GM19372 (cell line): ENCODE data around the gene KRT74.

Source experiments
- ATAC-seq: cut with Tn5 transposase; IDR thresholded peaks from one replicate; pipeline ENCODE4 v1.9.1; 2021; ENCODE audit warnings: mild to moderate bottlenecking, low read depth, moderate library complexity; ENCODE audit not compliant: unreplicated experiment

KRT74 gene

DNA sequence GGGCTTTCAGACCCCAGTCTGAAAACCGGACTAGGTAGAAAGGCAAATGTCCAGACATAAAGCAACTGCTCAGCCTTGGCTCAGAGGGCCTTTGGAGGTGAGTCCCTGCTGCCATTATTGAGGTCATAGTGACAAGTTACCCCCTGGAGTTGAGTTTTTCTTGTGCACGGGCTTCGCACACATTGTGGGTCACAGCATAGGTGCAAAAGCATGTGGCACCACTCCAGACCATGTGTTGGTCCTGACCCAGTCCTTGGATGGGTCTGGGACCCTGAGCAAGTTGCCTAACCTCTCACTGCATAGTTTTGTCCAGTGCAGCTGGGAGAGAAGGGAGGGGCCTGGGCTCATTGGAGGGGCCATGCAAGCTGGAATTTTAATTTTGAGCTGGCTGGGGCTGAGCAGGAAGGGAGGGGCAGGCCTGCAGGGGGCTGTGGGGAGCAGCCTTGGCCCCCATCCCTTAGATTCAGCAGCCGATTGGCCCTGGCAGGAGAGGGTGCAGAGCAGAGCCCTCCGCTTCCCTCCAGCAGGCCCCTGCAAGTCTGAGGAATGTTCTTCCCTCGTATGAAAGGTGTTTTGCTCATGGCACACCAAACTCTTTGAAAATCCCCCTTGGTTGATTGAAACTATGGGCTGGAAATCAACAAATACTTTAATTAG lies 49.3 kb downstream of the KRT74 start:
- ATAC-seq = no peak

DNA sequence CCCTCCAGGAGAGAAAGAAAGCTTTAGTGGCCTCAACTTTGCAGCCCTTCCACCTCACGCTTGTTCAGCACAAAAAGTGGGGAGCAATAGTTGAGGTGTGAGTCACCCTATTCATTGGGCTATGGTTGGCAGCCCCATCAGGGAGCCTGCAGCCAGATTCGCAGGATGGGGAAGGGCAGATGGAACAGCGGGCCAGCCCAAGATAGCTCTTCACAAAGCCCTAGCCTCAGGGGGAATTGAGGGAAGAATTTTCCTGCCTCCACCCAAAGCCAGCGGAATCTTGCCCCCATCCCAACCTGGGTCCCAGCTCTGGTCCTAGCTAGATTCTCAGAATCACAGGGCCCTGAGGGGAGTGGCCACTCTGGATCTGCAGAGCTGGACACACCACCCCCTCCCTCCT lies 49.8 kb downstream of the KRT74 start:
- ATAC-seq = no peak

DNA sequence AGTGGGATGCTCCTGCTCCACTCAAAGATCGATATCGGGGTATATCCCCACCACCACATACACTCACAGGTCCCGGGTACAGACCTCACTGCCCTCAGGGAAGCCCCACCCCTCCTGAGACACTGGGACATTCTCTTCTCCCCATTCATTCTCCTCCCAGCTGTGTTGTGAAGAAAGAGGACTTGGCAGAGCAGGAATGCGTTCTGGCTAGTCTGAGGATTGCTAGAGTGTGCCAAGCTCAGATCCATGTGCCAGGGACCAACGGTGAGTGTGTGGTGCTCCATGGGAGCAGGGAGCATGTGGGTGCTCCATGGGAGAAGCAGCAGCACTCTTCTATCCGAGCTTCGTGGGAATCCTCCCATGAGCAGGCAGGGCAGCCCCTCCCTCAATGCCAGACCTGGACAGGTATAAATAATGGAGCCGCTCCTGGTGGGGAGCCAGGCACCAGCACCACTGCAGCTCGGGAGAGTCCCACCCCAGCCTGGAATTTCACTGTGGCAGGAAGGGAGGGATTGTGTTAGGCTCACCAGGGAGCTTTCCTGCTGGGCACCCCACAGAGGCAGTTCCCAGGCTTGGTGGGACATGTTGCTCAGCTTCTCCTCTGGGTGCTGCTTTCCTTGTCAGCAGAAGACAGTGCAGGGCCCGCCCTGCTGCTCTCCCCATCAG lies 51.2 kb downstream of the KRT74 start:
- ATAC-seq = no peak

DNA sequence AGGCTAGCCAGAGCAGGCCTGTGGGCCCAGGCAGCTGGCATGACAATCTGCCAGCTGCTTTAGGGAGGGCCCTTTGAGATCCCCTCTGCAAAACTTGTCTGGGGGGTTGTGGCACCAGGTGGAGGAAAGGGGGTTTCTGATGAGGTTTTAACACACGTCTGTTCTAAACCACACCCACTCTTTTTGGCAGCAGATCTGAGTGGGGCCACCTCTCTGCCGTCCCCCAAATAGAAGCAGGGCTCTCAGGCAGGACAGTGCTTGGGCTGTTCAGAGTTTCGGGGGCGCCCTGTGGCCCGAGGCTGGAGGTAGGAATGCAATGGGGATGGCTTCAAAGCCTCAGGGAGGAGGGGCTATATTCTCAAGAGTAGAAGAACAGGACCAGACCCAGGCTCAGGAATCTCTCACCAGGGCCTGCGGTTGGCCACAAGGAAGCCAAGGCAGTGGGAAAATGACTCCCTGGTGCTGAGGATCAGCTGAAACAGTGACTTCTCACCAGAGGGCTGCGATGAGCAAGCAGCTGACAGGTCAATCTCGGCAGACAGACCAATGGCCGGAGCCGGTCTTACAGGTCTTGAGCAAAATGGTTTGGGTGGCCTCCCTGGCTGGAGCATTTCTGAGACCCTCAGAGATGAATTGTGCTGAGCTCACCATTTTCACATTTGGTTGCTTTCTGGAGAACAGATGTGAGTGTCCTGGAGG lies 51.9 kb downstream of the KRT74 start:
- ATAC-seq = no peak

DNA sequence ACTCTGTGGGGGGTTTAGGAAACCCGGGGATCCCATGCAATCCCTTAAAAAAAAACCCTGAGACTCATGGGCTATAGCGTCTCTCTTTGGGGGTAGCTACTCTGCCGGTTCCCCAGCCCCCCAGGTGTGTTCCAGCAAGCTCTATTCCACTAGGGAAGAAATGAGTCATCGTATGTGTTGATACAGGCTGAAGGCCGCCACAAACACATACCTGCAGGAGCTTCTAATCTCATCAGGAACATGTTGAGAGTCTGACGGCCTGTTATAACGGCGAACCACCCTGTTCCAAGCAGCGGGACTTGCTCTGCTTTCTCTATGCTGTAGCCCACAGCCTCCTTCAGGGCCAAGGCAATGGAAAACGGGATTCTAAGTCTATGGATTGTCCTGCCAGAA lies 52.5 kb downstream of the KRT74 start:
- ATAC-seq = no peak

DNA sequence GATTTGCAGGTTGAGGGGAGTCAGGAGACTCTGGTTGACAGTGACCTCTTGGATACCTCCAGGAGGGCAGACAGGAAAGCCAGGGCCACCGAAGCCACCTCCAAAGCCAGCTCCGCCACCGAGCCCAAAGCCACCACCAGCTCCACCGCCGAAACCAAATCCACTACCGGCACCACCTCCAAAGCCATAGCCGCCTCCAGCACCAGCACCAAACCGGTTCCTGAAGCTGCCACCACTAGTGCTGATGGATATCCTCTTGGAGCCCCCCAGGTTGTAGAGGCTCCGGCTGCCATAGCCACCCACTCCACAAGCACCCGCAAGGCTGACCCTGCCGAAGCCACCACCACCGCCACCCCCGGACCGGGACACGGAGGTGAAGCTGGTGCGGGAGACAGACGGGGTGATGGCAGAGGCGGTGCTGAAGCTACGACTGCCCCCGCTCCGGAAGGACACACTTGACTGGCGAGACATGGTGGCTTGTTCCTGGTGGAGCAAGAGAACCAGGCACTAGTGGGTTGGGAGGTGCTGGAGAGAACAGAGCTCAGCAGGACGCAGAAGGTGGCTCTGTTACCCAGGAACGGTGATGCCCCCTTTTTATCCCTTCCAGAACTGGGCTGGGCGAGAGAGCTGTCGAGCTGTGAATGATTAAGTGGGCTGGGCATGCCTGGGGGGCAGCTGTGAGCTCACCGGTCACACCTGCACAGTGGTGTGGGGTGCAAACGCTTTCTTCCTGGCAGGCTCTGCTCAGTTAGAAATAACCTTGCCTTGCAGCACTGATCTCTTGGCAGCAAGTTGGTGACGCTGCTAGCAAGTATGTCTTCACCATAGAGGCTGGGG lies 53.6 kb downstream of the KRT74 start, which contains the start of gene KRT5:
TSS of gene KRT5 (minus strand) at position 569 of the 837 bp plus-strand sequence. CDS start at position 471, 98 bp downstream.
- ATAC-seq = no peak

DNA sequence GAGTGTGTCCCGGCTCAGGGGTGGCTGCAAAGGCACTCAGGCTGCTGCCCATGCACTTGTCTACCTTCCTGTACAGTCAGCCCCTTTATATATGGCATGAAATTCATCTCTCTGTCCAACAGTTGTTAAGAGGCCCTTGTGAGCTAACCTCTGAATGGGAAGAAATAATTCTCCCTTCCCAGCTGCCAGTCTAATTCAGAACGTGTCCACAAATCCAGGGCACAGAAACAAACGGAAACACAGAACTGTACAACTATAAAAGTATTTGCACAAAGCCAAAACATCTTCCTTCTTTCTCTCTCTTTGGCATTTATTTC lies 54.3 kb downstream of the KRT74 start:
- no peak for ATAC-seq

DNA sequence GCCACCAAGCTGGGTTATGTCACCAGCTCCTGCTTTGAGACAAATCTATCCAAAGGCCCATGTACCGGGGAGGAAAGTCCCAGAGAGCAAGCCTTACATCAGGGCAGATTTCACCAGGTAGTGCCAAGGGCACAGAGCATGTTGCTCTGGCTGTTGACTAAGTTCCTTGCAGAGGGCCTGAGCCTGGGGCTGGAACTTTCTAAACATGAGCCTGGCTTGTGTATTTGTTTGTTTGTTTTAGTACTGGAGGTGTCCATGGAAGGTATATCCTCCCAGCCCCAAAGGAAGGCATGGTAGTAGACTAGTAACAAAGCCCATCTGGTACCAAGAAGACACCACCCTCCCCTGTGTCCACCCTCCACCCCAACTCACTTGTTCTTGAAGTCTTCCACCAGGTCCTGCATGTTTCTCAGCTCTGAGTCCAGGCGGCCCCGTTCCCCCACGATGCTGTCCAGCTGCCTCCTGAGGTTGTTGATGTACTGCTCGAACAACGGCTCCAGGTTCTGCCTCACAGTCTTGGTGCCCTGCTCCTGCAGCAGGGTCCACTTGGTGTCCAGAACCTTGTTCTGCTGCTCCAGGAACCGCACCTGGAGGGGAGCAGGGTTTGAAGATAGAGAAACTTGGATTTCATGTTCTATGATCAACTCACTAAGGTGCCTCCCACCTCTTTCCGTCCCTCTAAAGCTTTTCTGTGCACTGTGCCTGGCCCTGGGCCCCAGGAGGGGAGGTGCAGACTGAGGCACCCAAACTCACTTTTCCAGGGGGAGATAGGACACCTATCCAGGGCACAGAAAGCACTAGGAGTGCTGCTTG lies 54.9 kb downstream of the KRT74 start:
- ATAC-seq = no peak

DNA sequence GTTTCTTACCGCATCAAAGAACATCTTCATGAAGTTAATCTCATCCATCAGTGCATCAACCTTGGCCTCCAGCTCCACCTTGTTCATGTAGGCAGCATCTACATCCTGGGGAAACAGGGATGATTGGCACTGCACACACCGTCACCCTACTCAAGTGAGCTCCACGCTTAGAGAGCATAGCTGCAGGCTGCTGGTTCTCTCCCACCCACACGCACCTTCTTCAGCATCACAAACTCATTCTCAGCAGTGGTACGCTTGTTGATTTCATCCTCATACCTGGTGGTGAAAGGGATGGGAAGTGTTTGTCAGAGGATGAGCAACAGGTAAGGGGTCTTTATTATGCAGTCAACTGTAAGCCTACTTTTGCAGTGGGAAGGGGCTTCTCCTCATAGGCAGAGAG lies 55.8 kb downstream of the KRT74 start:
- ATAC-seq = no peak

DNA sequence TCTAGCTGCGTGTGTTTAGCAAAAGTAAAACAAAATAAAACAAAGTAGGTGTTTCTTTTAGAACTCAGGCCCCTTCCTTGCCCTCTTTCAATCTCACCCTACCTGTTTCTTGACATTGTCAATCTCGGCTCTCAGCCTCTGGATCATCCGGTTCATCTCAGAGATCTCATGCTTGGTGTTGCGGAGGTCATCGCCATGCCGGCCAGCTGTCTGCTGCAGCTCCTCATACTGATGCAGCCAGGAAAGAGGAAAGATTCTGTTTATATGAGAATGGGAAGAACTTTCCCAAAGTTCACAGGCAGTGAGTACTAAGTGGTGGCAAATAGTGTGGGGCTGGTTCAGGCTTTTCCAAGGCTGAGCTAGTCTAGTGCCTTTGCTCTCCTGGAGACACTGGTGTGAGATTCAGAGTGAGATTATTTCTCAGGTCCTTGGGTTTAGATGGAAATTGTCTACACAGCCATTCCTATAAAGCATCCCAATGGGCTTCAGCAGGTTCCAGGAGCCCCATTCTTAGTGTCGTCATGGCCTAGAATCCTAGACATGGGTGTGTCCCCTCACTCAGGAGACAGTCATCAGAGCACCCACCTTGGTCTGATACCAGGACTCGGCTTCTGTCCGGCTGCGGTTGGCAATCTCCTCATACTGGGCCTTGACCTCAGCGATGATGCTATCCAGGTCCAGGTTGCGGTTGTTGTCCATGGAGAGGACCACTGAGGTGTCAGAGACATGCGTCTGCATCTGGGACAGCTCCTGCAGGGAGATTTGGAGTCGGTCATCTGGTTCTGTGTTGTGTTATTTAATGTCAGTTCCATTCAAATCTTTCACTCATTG lies 56.4 kb downstream of the KRT74 start:
- ATAC-seq = no peak

DNA sequence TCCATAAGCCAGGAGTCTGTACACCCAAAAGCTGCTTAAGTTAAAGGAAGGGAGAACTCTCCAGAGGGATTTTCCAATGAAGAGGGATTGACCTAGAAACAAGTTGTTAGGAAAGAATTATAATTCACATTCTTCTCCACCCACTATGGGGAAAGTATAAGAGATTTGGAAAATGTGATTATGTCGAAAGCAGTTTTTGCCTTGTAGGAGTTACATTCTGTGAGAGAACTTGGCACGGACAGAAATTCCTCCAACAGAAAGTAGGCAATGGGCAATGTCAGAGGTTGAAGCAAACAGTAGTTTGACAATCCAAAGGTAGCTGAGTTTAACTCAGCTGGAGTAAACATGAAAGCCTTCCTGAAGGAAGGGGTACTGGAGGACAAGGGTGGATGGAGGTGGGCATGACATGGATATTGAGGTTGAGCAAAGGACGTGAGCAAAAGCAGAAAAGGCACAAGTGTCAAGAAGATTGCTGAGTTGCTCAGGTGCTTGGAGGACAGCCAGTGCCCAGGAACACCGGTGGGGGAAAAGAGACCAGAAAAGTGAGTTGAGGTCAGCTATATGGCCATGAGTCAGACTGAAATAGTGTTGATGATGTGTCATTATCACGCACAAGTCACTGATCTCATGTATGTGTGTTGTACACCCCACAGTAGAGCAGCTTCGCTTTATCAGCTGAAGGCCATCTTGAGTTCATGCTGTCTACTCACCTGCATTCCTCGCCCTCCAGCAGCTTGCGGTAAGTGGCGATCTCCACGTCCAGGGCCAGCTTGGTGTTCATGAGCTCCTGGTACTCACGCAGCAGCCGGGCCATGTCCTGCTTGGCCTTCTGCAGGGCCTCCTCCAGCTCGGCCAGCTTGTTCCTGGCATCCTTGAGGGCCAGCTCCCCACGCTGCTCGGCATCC lies 57.5 kb downstream of the KRT74 start:
- ATAC-seq = no peak
